Panc1 (cell line): ENCODE data around the gene PITX3. TPM values are rescaled to one million over a fixed set of nuclear protein-coding genes. Genes with fewer than 3 reads are reported as not detected.
"Not testable (repeated sequence)": the region's sequence is repeated elsewhere in the genome, so short reads cannot be mapped to it uniquely, and the experiment has no call there.

Source experiments
- ATAC-seq: fragments of 200-7000 bp; cut with Tn5 transposase; 2 replicates; pipeline ENCODE4 v1.9.1; 2020; ENCODE audit warnings: mild to moderate bottlenecking, moderate library complexity
- BruUV-seq: library from RNA; stranded (reverse); fragments of 400-500 nt; replicated peaks from 2 replicates; lab custom pipeline; 2021; lab: Mats Ljungman, UMichigan
- CTCF ChIA-PET: fragments of 300-600 bp; sonication (Branson Sonifier 250); formaldehyde crosslinking; loops from one replicate; lab custom pipeline; 2022; ENCODE audit warnings: antibody characterized with exemption; lab: Charles Lee
- POLR2A ChIA-PET: fragments of 300-600 bp; sonication (Branson Sonifier 250); formaldehyde crosslinking; loops from one replicate; lab custom pipeline; 2022; ENCODE audit warnings: antibody characterized with exemption; lab: Charles Lee
- DNase-seq: peaks from one replicate; pipeline ENCODE4 v3.0.0-alpha.2; 2010; ENCODE audit warnings: low read depth, low spot score
- H3K27ac ChIP-seq: 2 replicates; pipeline ENCODE4 v1.5.1; 2011; ENCODE audit warnings: mild to moderate bottlenecking, low read length, inconsistent platforms
- H3K27me3 ChIP-seq: fragments of 200-500 bp; sonication (Bioruptor generic); 2 replicates; pipeline ENCODE4 v1.6.0; 2014; ENCODE audit warnings: low read length, inconsistent platforms; ENCODE audit not compliant: control insufficient read depth, insufficient read depth
- H3K36me3 ChIP-seq: fragments of 200-500 bp; sonication (Bioruptor generic); 2 replicates; pipeline ENCODE4 v1.5.1; 2014; ENCODE audit warnings: inconsistent platforms, mild to moderate bottlenecking, low read length, moderate library complexity; ENCODE audit not compliant: control insufficient read depth, insufficient read depth
- H3K4me1 ChIP-seq: 2 replicates; pipeline ENCODE4 v1.5.1; 2011; ENCODE audit warnings: inconsistent platforms, mild to moderate bottlenecking, low read length, moderate library complexity; ENCODE audit not compliant: control insufficient read depth, insufficient read depth
- H3K4me3 ChIP-seq, 2 experiments: 2 replicates each; pipeline ENCODE4 v1.5.1; 2011 to 2012; ENCODE audit warnings: low read depth in 2 of 2, low read length in 2 of 2, mild to moderate bottlenecking in 2 of 2, inconsistent platforms in 1 of 2, moderate library complexity in 1 of 2
- H3K9me3 ChIP-seq: fragments of 200-500 bp; sonication (Bioruptor generic); 2 replicates; pipeline ENCODE4 v1.5.1; 2014; ENCODE audit warnings: low read depth, mild to moderate bottlenecking, inconsistent platforms, low read length, moderate library complexity; ENCODE audit not compliant: control insufficient read depth, insufficient read depth
- CTCF ChIP-seq: fragments of 450-650 bp; IDR thresholded peaks from 2 replicates; pipeline ENCODE4 v1.5.1; 2017; ENCODE audit warnings: mild to moderate bottlenecking
- POLR2AphosphoS5 ChIP-seq: IDR thresholded peaks from 2 replicates; pipeline ENCODE4 v1.6.1; 2012; ENCODE audit warnings: mild to moderate bottlenecking, low read depth, low read length, moderate library complexity
- REST ChIP-seq, 2 experiments: IDR thresholded peaks; 2 replicates each; pipeline ENCODE4 v1.6.1; 2011 to 2012; ENCODE audit warnings: low read depth in 2 of 2, control low read depth in 1 of 2, low read length in 1 of 2, mild to moderate bottlenecking in 1 of 2, moderate library complexity in 1 of 2; ENCODE audit not compliant: insufficient read depth in 1 of 2
- SIN3A ChIP-seq: IDR thresholded peaks from 2 replicates; pipeline ENCODE4 v1.6.1; 2012; ENCODE audit warnings: low read depth, mild to moderate bottlenecking, low read length, moderate library complexity, borderline replicate concordance; ENCODE audit not compliant: insufficient read depth
- TCF7L2 ChIP-seq: IDR thresholded peaks from 2 replicates; pipeline ENCODE4 v1.6.1; 2011; ENCODE audit warnings: mild to moderate bottlenecking, low read depth, low read length, inconsistent platforms
- in situ Hi-C: cut with HindIII; loops from 2 replicates; pipeline ENCODE4 v1.10.0; 2016; ENCODE audit warnings: low sequenced_read_pairs, low pct_unique_long_range_greater_than_20kb
- intact Hi-C: fragments of 100-400 bp; cut with micrococcal nuclease; formaldehyde crosslinking; loops from one replicate; pipeline ENCODE4 v1.10.0; 2022; ENCODE audit not compliant: unreplicated experiment
- total RNA-seq: library from RNA; stranded (reverse); gene quantifications from one replicate; pipeline ENCODE4 v1.2.1, GENCODE V29; 2021; ENCODE audit not compliant: unreplicated experiment

The PITX3 gene
- total RNA-seq, 1 experiment from 2014 or later: 0.49 TPM

GRCh38 chr10:102220612-102221011, 20.7 kb downstream of the PITX3 start:
- Histone ChIP-seq H3K4me3 (no peak overlapping the region), H3K9me3 (no peaks in the 10 kb centered on the region), H3K27me3 (peaks cover 4% of the 10 kb centered on the region; the same call in 1 of the 2 replicates), H3K36me3 (no peaks in the 10 kb centered on the region), H3K4me1 (0 out of 2 replicates have a peak, but pooled peaks cover 3% of the 10 kb centered on the region), H3K27ac (no peak overlapping the region)
- DNase-seq: no peak
- CTCF ChIA-PET: interaction anchor here (1.0 to 1.8 kb wide), 3 partner anchors 9 to 132 kb away, joined by 4 to 6 read pairs (median 4); no protein-coding TSS in a partner anchor
- TF ChIP-seq SIN3A (no peak), POLR2AphosphoS5 (no peak), CTCF (no peak), REST (IDR thresholded peaks at IDR 0.05; ENCODE audit: insufficient read depth in 1 of 2, low read depth in 2 of 2, low read length in 1 of 2) (no peak), TCF7L2 (no peak)
- intact Hi-C loops (loop anchor here (10.0 kb wide), 1 partner anchor 56 kb away; no protein-coding TSS in a partner anchor), in situ Hi-C loops (no loop called here)
- BruUV-seq: no TSS peak
- ATAC-seq: no peak
- POLR2A ChIA-PET: no interaction called here

GRCh38 chr10:102219370-102219769, 21.9 kb downstream of the PITX3 start:
- H3K4me3 ChIP-seq: no peak overlapping the region
- intact Hi-C loops (no loop called here), in situ Hi-C loops (no loop called here)
- ATAC-seq (no peak), DNase-seq (no peak)
- H3K27ac ChIP-seq: no peak overlapping the region
- no peaks in the 10 kb centered on the region for H3K36me3 ChIP-seq
- ChIA-PET POLR2A (interaction anchor here (0.6 kb wide), 3 partner anchors 29 to 288 kb away, joined by 5 to 7 read pairs (median 5); no protein-coding TSS in a partner anchor), CTCF (interaction anchor here (0.6 kb wide), 1 partner anchor 768 kb away, joined by 4 read pairs; no protein-coding TSS in a partner anchor)
- BruUV-seq: no TSS peak
- no peaks in the 10 kb centered on the region for H3K9me3 ChIP-seq
- no peaks in the 10 kb centered on the region for H3K4me1 ChIP-seq
- TF ChIP-seq CTCF (no peak), POLR2AphosphoS5 (no peak), SIN3A (no peak), TCF7L2 (no peak), REST (IDR thresholded peaks at IDR 0.05; ENCODE audit: insufficient read depth in 1 of 2, low read depth in 2 of 2, low read length in 1 of 2) (no peak)
- H3K27me3 ChIP-seq: peaks cover 4% of the 10 kb centered on the region; the same call in 1 of the 2 replicates

- H3K4me3 ChIP-seq, H3K27me3 ChIP-seq, DNase-seq, CTCF ChIA-PET, ATAC-seq, H3K36me3 ChIP-seq, intact Hi-C loops, BruUV-seq, in situ Hi-C loops, H3K4me1 ChIP-seq, H3K9me3 ChIP-seq, H3K27ac ChIP-seq: not testable (repeated sequence)
- POLR2A ChIA-PET: interaction anchor here (0.7 kb wide), 1 partner anchor 44 kb away, joined by 5 read pairs; no protein-coding TSS in a partner anchor
Observed at GRCh38 chr10:102213599-102213998, 27.7 kb downstream of the PITX3 start.
